CD14-positive monocyte (primary cell): ENCODE measurements around the gene PRR22. TPM values are rescaled to one million over a fixed set of nuclear protein-coding genes. Genes with fewer than 3 reads are reported as not detected.
A peak's percentile ranks its signal among the peaks of the same experiment; 100 is the strongest.
"Not testable (repeated sequence)": the region's sequence is repeated elsewhere in the genome, so short reads cannot be mapped to it uniquely, and the experiment has no call there.

Experiments used
- DNase-seq, 3 donors: peaks; one replicate each; pipeline ENCODE4 v3.0.0-alpha.2; 2011 to 2022
- H2AFZ ChIP-seq: 2 replicates; pipeline ENCODE4 v1.6.0; 2012; ENCODE audit warnings: mild to moderate bottlenecking, low read depth, low read length, inconsistent platforms; ENCODE audit not compliant: insufficient read depth, poor library complexity, severe bottlenecking
- H3K27ac ChIP-seq, 2 donors: 1 replicate in 1 of 2; 2 replicates in 1 of 2; pipeline ENCODE4 v1.5.1; 2012 to 2013; ENCODE audit warnings: low read length in 2 of 2, control low read depth in 1 of 2, inconsistent platforms in 1 of 2, low read depth in 1 of 2, mild to moderate bottlenecking in 1 of 2
- H3K27me3 ChIP-seq, 2 donors: one replicate each; pipeline versions ENCODE4 v1.6.0 to v1.6.1; 2011 to 2013; ENCODE audit warnings: low read length in 2 of 2; ENCODE audit not compliant: control insufficient read depth in 2 of 2, insufficient read depth in 2 of 2
- H3K36me3 ChIP-seq, 2 donors: replicated peaks in 1 of 2; 1 replicate in 1 of 2; 2 replicates in 1 of 2; pipeline versions ENCODE4 v1.5.1 to v1.6.1; 2012 to 2013; ENCODE audit warnings: low read length in 2 of 2, control low read depth in 1 of 2, inconsistent platforms in 1 of 2, mild to moderate bottlenecking in 1 of 2; ENCODE audit not compliant: insufficient read depth in 2 of 2, control insufficient read depth in 1 of 2
- H3K4me1 ChIP-seq, 2 donors: 1 replicate in 1 of 2; 2 replicates in 1 of 2; pipeline versions ENCODE4 v1.5.1 to v1.6.1; 2012 to 2013; ENCODE audit warnings: low read length in 2 of 2, control low read depth in 1 of 2, inconsistent platforms in 1 of 2, mild to moderate bottlenecking in 1 of 2, moderate library complexity in 1 of 2; ENCODE audit not compliant: insufficient read depth in 2 of 2, control insufficient read depth in 1 of 2
- H3K4me2 ChIP-seq: replicated peaks from 2 replicates; pipeline ENCODE3; 2012; ENCODE audit warnings: low read length, moderate library complexity, mild to moderate bottlenecking; ENCODE audit not compliant: poor library complexity, severe bottlenecking; ENCODE audit errors: extremely low read depth
- H3K4me3 ChIP-seq, 3 experiments: fragments of 200-600 bp in 1 of 3; sonication (generic) in 1 of 3; replicated peaks in 1 of 3; 1 replicate in 2 of 3; 2 replicates in 1 of 3; pipeline ENCODE4 v1.5.1; 2011 to 2013; ENCODE audit warnings: low read length in 3 of 3, mild to moderate bottlenecking in 3 of 3, control low read depth in 2 of 3, low read depth in 2 of 3, inconsistent platforms in 1 of 3, moderate library complexity in 1 of 3
- H3K79me2 ChIP-seq: 2 replicates; pipeline ENCODE4 v1.6.0; 2012; ENCODE audit warnings: mild to moderate bottlenecking, control low read depth, inconsistent platforms, low read length, moderate library complexity; ENCODE audit not compliant: insufficient read depth
- H3K9ac ChIP-seq: 2 replicates; pipeline ENCODE4 v1.6.0; 2017; ENCODE audit warnings: low read length, mild to moderate bottlenecking; ENCODE audit not compliant: insufficient read depth, poor library complexity, severe bottlenecking
- H3K9me3 ChIP-seq, 2 donors: replicated peaks in 1 of 2; 1 replicate in 1 of 2; 2 replicates in 1 of 2; pipeline versions ENCODE4 v1.5.1 to v1.6.1; 2012 to 2013; ENCODE audit warnings: low read length in 2 of 2, control low read depth in 1 of 2; ENCODE audit not compliant: control insufficient read depth in 1 of 2, insufficient read depth in 1 of 2
- H4K20me1 ChIP-seq: 2 replicates; pipeline ENCODE4 v1.6.0; 2012; ENCODE audit warnings: mild to moderate bottlenecking, low read length, control low read depth, moderate library complexity; ENCODE audit not compliant: insufficient read depth
- H3K27ac Mint-ChIP-seq, 7 donors: one replicate each; pipeline ENCODE4 v1.8.0; 2020; ENCODE audit warnings: mild to moderate bottlenecking in 7 of 7, mixed read lengths in 7 of 7, moderate library complexity in 6 of 7, inconsistent platforms in 2 of 7
- H3K27me3 Mint-ChIP-seq, 3 donors: one replicate each; pipeline ENCODE4 v1.8.0; 2021 to 2022; ENCODE audit warnings: low read depth in 3 of 3, mild to moderate bottlenecking in 3 of 3, mixed read lengths in 3 of 3, moderate library complexity in 3 of 3, inconsistent platforms in 1 of 3
- H3K36me3 Mint-ChIP-seq, 2 donors: one replicate each; pipeline ENCODE4 v1.8.0; 2020; ENCODE audit warnings: mixed read lengths in 2 of 2, inconsistent platforms in 1 of 2, mild to moderate bottlenecking in 1 of 2
- H3K4me1 Mint-ChIP-seq: one replicate; pipeline ENCODE4 v1.8.0; 2020; ENCODE audit warnings: mild to moderate bottlenecking, mixed read lengths
- H3K4me3 Mint-ChIP-seq, 2 donors: one replicate each; pipeline ENCODE4 v1.8.0; 2020; ENCODE audit warnings: mild to moderate bottlenecking in 2 of 2, mixed read lengths in 2 of 2, moderate library complexity in 1 of 2
- H3K9me3 Mint-ChIP-seq, 7 donors: one replicate each; pipeline ENCODE4 v1.8.0; 2020 to 2022; ENCODE audit warnings: mixed read lengths in 7 of 7, mild to moderate bottlenecking in 6 of 7, moderate library complexity in 6 of 7, inconsistent platforms in 2 of 7
- whole genome bisulfite sequencing: methylation state at CpG from one replicate; pipeline ENCODE4 v1.1.5; 2013; ENCODE audit warnings: missing lambda C conversion rate; ENCODE audit not compliant: insufficient coverage; 5-methylcytosine and 5-hydroxymethylcytosine counted together
- intact Hi-C, 2 donors: fragments of 100-400 bp; cut with micrococcal nuclease; formaldehyde crosslinking; loops; one replicate each; pipeline versions ENCODE4 v1.15.0 to v1.15.1; 2023
- polyA plus RNA-seq, 3 donors: library from polyadenylated mRNA; depleted of rRNA in 1 of 3; unstranded in 2 of 3; stranded (reverse) in 1 of 3; fragments of 300-500 nt in 2 of 3; fragments of >200 nt in 1 of 3; fragmentation: Illumina TruSeq in 2 of 3; gene quantifications; 1 replicate in 2 of 3; 2 replicates in 1 of 3; pipeline ENCODE4 v1.2.3, GENCODE V29; 2012 to 2021
- TF ChIP-seq, protein P1 (sequence below): fragments of 200-600 bp; IDR thresholded peaks from one replicate; pipeline ENCODE4 v1.8.0; 2022; ENCODE audit warnings: antibody characterized with exemption, mild to moderate bottlenecking

Gene PRR22
- polyA plus RNA-seq, 3 donors, result 0.15 to 1.6 TPM; not detected in 1

GRCh38 chr19:5738423-5738822, 46.1 kb downstream of the PRR22 start:
- Histone ChIP-seq H3K4me1 (no peaks in the 10 kb centered on the region), H4K20me1 (no peaks in the 10 kb centered on the region), H2AFZ (no peak overlapping the region), H3K79me2 (no peaks in the 10 kb centered on the region), H3K4me3 (no peak overlapping the region), H3K27ac (no peak overlapping the region), H3K27me3 (no peaks in the 10 kb centered on the region), H3K4me2 (no peak overlapping the region), H3K9me3 (peaks cover 0 to 3% of the 10 kb centered on the region in 2 donors), H3K9ac (no peak overlapping the region), H3K36me3 (no peaks in the 10 kb centered on the region)
- TF ChIP-seq, protein P1, sequence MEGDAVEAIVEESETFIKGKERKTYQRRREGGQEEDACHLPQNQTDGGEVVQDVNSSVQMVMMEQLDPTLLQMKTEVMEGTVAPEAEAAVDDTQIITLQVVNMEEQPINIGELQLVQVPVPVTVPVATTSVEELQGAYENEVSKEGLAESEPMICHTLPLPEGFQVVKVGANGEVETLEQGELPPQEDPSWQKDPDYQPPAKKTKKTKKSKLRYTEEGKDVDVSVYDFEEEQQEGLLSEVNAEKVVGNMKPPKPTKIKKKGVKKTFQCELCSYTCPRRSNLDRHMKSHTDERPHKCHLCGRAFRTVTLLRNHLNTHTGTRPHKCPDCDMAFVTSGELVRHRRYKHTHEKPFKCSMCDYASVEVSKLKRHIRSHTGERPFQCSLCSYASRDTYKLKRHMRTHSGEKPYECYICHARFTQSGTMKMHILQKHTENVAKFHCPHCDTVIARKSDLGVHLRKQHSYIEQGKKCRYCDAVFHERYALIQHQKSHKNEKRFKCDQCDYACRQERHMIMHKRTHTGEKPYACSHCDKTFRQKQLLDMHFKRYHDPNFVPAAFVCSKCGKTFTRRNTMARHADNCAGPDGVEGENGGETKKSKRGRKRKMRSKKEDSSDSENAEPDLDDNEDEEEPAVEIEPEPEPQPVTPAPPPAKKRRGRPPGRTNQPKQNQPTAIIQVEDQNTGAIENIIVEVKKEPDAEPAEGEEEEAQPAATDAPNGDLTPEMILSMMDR, result no peak
- peaks cover 4 to 7% (median 5%) of the 10 kb centered on the region in 3 donors for H3K27me3 Mint-ChIP-seq
- WGBS, result 91% methylated on average over 6 of the region's 8 CpGs
- H3K4me3 Mint-ChIP-seq, result no peak overlapping the region
- no peaks in the 10 kb centered on the region for H3K36me3 Mint-ChIP-seq
- intact Hi-C loops, result no loop called here
- no peak overlapping the region for H3K27ac Mint-ChIP-seq
- peaks cover 0 to 6% (median 0%) of the 10 kb centered on the region in 7 donors for H3K9me3 Mint-ChIP-seq
- H3K4me1 Mint-ChIP-seq, result no peaks in the 10 kb centered on the region
- no peak for DNase-seq

GRCh38 chr19:5733172-5733571, 51.4 kb downstream of the PRR22 start:
- H3K4me1 Mint-ChIP-seq, H3K9ac ChIP-seq, H3K4me3 Mint-ChIP-seq, H3K4me1 ChIP-seq, H3K36me3 ChIP-seq, H3K9me3 ChIP-seq, DNase-seq, H2AFZ ChIP-seq, H3K4me2 ChIP-seq, H4K20me1 ChIP-seq, H3K79me2 ChIP-seq, H3K27ac ChIP-seq, H3K36me3 Mint-ChIP-seq, H3K4me3 ChIP-seq, H3K27me3 ChIP-seq, intact Hi-C loops: not testable (repeated sequence)
- H3K27ac Mint-ChIP-seq, result peak overlapping the region in 1 of 7 donors; percentile 81
- peaks cover 0 to 16% (median 3%) of the 10 kb centered on the region in 7 donors for H3K9me3 Mint-ChIP-seq
- peaks cover 0 to 10% (median 8%) of the 10 kb centered on the region in 3 donors for H3K27me3 Mint-ChIP-seq
- 86% methylated on average over 2 of the region's 2 CpGs for WGBS

Other genes starting within 250 kb of the PRR22 start
- gene TINCR, start 216.8 kb downstream of the PRR22 start, polyA plus RNA-seq, result under 1 TPM in 1 of 3 donors, not detected in 2; 0.11 TPM
- gene SAFB2, start 162.0 kb downstream of the PRR22 start, polyA plus RNA-seq, result 10 to 100 TPM in 2 of 3 donors, 1 to 10 TPM in 1; 7.5 to 53.4 (median 14.7) TPM
- gene SAFB, start 161.7 kb downstream of the PRR22 start, polyA plus RNA-seq, result 10 to 100 TPM; 12.2 to 76.6 (median 23.1) TPM
- 10 to 100 TPM; 22.5 to 82.7 (median 78.6) TPM for gene MICOS13, start 104.2 kb downstream of the PRR22 start, polyA plus RNA-seq
- 1 to 10 TPM; 1.9 to 2.5 (median 2.4) TPM for gene HSD11B1L, start 103.7 kb downstream of the PRR22 start, polyA plus RNA-seq
- 100 to 1,000 TPM; 336 to 708 (median 627) TPM for gene RPL36, start 94.5 kb downstream of the PRR22 start, polyA plus RNA-seq
- 10 to 100 TPM; 12.1 to 37.2 (median 13.8) TPM for gene LONP1, start 64.6 kb downstream of the PRR22 start, polyA plus RNA-seq
- gene CATSPERD, start 64.1 kb downstream of the PRR22 start, polyA plus RNA-seq, result not detected
- 10 to 100 TPM; 17.4 to 40.2 (median 23.4) TPM for gene DUS3L, start 6.4 kb upstream of the PRR22 start, polyA plus RNA-seq
- gene NRTN, start 20.3 kb upstream of the PRR22 start, polyA plus RNA-seq, result not detected
- not detected for gene FUT6, start 55.0 kb upstream of the PRR22 start, polyA plus RNA-seq
- gene FUT3, start 66.7 kb upstream of the PRR22 start, polyA plus RNA-seq, result not detected
- gene FUT5, start 85.8 kb upstream of the PRR22 start, polyA plus RNA-seq, result not detected
- 100 to 1,000 TPM; 188 to 552 (median 396) TPM for gene NDUFA11, start 119.0 kb upstream of the PRR22 start, polyA plus RNA-seq
- gene VMAC, start 120.1 kb upstream of the PRR22 start, polyA plus RNA-seq, result 10 to 100 TPM in 1 of 3 donors, 1 to 10 TPM in 2; 3.1 to 13.0 (median 4.3) TPM
- gene CAPS, start 129.5 kb upstream of the PRR22 start, polyA plus RNA-seq, result 10 to 100 TPM in 1 of 3 donors, under 1 TPM in 2; 0.34 to 34.8 (median 0.72) TPM
- 10 to 100 TPM in 1 of 3 donors, 1 to 10 TPM in 2; 4.5 to 49.5 (median 8.1) TPM for gene RANBP3, start 193.4 kb upstream of the PRR22 start, polyA plus RNA-seq